Stimulated activated CD8-positive, alpha-beta memory T cell treated with anti-CD3 and anti-CD28 coated beads, Interleukin-12 subunit alpha, Interleukin-12 subunit beta, amount 100 ng/mL, for 4 hours (primary cell): ENCODE data around the gene CUEDC2.
A peak's percentile ranks its signal among the peaks of the same experiment; 100 is the strongest.

Experiments used
- DNase-seq: peaks from one replicate; pipeline ENCODE4 v3.0.0-alpha.2; 2020; ENCODE audit warnings: low read depth

The CUEDC2 gene

GRCh38 chr10:102424916-102425315 is 7.5 kb downstream of the CUEDC2 start:
- DNase-seq: no peak

- no peak for DNase-seq
Observed at GRCh38 chr10:102424145-102424544, 8.2 kb downstream of the CUEDC2 start.

GRCh38 chr10:102423372-102423968 is 8.9 kb downstream of the CUEDC2 start:
- no peak for DNase-seq

- DNase-seq: no peak
Observed at GRCh38 chr10:102422545-102423129, 9.7 kb downstream of the CUEDC2 start.

- no peak for DNase-seq
Observed at GRCh38 chr10:102421757-102422512, 10.4 kb downstream of the CUEDC2 start.

GRCh38 chr10:102421507-102421756 is 10.9 kb downstream of the CUEDC2 start:
- DNase-seq: no peak

- DNase-seq: peak; percentile 88
Observed at GRCh38 chr10:102420714-102421506, 11.5 kb downstream of the CUEDC2 start, which contains the start of gene FBXL15. Gene FBXL15 (plus strand): TSS chr10:102420836. CDS start chr10:102421130, 294 bp downstream.

- DNase-seq: no peak
Observed at GRCh38 chr10:102420181-102420713, 12.1 kb downstream of the CUEDC2 start.

GRCh38 chr10:102419269-102420180 is 12.8 kb downstream of the CUEDC2 start:
- peak; percentile 52 for DNase-seq

- no peak for DNase-seq
Observed at GRCh38 chr10:102418622-102419268, 13.6 kb downstream of the CUEDC2 start, which contains the start of gene PSD. Gene PSD (minus strand): TSS chr10:102418785. CDS start chr10:102417038, 1,747 bp downstream.

- DNase-seq: no peak
Observed at GRCh38 chr10:102416695-102417094, 15.7 kb downstream of the CUEDC2 start.

- DNase-seq: no peak
Observed at GRCh38 chr10:102416283-102416682, 16.1 kb downstream of the CUEDC2 start.

- DNase-seq: no peak
Observed at GRCh38 chr10:102414749-102415148, 17.6 kb downstream of the CUEDC2 start.

GRCh38 chr10:102413806-102414561 is 18.4 kb downstream of the CUEDC2 start:
- no peak for DNase-seq

- no peak for DNase-seq
Observed at GRCh38 chr10:102413053-102413705, 19.2 kb downstream of the CUEDC2 start.

GRCh38 chr10:102412293-102412692 is 20.1 kb downstream of the CUEDC2 start:
- no peak for DNase-seq

GRCh38 chr10:102411341-102412255 is 20.8 kb downstream of the CUEDC2 start:
- no peak for DNase-seq

GRCh38 chr10:102410429-102411073 is 21.8 kb downstream of the CUEDC2 start:
- DNase-seq: peak; percentile 53
